Measurements from ENCODE around the gene VEZT.

DNA sequence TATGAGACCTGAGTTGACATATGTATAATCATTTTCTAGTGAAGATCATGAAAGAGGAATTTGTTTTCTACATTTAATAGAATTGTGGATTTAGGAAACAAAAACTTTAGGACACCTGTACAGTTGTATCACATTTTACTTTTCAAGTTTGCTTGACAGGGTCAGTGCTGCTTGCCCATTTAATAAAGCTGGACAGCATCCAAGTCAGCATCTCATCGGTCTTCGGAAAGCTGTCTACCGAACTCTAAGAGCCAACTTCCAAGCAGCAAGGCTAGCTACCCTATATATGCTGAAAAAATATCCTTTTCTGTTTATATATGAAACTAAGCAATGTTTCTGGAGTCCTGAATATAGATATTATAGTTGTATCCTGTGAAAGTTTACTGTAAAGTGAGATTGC is 52.3 kb downstream of the VEZT start:
- TF ChIP-seq, protein P1, sequence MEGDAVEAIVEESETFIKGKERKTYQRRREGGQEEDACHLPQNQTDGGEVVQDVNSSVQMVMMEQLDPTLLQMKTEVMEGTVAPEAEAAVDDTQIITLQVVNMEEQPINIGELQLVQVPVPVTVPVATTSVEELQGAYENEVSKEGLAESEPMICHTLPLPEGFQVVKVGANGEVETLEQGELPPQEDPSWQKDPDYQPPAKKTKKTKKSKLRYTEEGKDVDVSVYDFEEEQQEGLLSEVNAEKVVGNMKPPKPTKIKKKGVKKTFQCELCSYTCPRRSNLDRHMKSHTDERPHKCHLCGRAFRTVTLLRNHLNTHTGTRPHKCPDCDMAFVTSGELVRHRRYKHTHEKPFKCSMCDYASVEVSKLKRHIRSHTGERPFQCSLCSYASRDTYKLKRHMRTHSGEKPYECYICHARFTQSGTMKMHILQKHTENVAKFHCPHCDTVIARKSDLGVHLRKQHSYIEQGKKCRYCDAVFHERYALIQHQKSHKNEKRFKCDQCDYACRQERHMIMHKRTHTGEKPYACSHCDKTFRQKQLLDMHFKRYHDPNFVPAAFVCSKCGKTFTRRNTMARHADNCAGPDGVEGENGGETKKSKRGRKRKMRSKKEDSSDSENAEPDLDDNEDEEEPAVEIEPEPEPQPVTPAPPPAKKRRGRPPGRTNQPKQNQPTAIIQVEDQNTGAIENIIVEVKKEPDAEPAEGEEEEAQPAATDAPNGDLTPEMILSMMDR (IDR thresholded peaks at IDR 0.05) = no peak
- TF ChIP-seq ELF1 (IDR thresholded peaks at IDR 0.05) = no peak
- TF ChIP-seq, protein P2, sequence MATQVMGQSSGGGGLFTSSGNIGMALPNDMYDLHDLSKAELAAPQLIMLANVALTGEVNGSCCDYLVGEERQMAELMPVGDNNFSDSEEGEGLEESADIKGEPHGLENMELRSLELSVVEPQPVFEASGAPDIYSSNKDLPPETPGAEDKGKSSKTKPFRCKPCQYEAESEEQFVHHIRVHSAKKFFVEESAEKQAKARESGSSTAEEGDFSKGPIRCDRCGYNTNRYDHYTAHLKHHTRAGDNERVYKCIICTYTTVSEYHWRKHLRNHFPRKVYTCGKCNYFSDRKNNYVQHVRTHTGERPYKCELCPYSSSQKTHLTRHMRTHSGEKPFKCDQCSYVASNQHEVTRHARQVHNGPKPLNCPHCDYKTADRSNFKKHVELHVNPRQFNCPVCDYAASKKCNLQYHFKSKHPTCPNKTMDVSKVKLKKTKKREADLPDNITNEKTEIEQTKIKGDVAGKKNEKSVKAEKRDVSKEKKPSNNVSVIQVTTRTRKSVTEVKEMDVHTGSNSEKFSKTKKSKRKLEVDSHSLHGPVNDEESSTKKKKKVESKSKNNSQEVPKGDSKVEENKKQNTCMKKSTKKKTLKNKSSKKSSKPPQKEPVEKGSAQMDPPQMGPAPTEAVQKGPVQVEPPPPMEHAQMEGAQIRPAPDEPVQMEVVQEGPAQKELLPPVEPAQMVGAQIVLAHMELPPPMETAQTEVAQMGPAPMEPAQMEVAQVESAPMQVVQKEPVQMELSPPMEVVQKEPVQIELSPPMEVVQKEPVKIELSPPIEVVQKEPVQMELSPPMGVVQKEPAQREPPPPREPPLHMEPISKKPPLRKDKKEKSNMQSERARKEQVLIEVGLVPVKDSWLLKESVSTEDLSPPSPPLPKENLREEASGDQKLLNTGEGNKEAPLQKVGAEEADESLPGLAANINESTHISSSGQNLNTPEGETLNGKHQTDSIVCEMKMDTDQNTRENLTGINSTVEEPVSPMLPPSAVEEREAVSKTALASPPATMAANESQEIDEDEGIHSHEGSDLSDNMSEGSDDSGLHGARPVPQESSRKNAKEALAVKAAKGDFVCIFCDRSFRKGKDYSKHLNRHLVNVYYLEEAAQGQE (IDR thresholded peaks at IDR 0.05; ENCODE audit: low read depth, low read length) = no peak
- TF ChIP-seq FOXJ3 (CRISPR knock-in tag; IDR thresholded peaks at IDR 0.05) = no peak
- TF ChIP-seq, protein P3, sequence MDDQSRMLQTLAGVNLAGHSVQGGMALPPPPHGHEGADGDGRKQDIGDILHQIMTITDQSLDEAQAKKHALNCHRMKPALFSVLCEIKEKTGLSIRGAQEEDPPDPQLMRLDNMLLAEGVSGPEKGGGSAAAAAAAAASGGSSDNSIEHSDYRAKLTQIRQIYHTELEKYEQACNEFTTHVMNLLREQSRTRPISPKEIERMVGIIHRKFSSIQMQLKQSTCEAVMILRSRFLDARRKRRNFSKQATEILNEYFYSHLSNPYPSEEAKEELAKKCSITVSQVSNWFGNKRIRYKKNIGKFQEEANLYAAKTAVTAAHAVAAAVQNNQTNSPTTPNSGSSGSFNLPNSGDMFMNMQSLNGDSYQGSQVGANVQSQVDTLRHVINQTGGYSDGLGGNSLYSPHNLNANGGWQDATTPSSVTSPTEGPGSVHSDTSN (IDR thresholded peaks at IDR 0.05) = no peak
- TF ChIP-seq GABPA (IDR thresholded peaks at IDR 0.05; ENCODE audit: low read depth) = no peak
- no peak for TF ChIP-seq FOXM1 (IDR thresholded peaks at IDR 0.05; ENCODE audit: low read depth)
- no peak for TF ChIP-seq CHD2 (IDR thresholded peaks at IDR 0.05; ENCODE audit: low read length, partially characterized antibody)
- no peak for TF ChIP-seq EZH2phosphoT487 (IDR thresholded peaks at IDR 0.05; ENCODE audit: borderline replicate concordance, low read depth)
